ENCODE measurements around the gene SCOC. TPM values are rescaled to one million over a fixed set of nuclear protein-coding genes. Genes with fewer than 3 reads are reported as not detected.

SCOC gene
- polyA plus RNA-seq, 2 of the 4 experiments (the other 2 are of a cell fraction): 50.0 to 71.9 TPM

DNA sequence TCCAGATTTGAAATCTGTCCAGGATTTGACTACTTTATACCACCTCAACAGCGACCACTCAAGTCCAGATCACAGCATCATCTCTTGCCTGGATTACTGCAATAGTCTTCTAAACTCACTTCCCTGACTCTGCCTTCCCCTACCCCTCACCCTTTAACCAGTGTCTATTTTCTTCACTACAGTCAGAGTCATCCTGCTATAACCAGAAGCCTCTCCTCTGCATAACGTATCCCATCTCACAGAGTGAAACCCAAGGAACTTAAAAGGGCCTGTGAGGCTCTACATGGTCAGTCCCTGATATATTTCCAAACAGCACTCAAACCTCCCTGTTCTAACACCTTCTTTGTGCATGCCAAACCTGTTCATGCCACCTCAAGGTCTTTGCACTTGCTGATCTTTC, 40.7 kb upstream of the SCOC start:
- ATAC-seq: no peak
- Histone ChIP-seq H3K4me2 (no peak overlapping the region), H3K4me1 (no peaks in the 10 kb centered on the region), H3K27ac (no peak overlapping the region), H3K4me3 (no peak overlapping the region), H3K9me3 (no peaks in the 10 kb centered on the region)
- CTCF ChIA-PET: interaction anchor here (1.7 kb wide), 1 partner anchor 8 kb away, joined by 7 read pairs; no protein-coding TSS in a partner anchor
- TF ChIP-seq RARB (CRISPR knock-in tag; IDR thresholded peaks at IDR 0.05) (no peak), HOXA7 (CRISPR knock-in tag; IDR thresholded peaks at IDR 0.05) (no peak), KDM5A (IDR thresholded peaks at IDR 0.05) (no peak), JUN (IDR thresholded peaks at IDR 0.05) (no peak), SMC3 (IDR thresholded peaks at IDR 0.05) (no peak), HOXB5 (CRISPR knock-in tag; IDR thresholded peaks at IDR 0.05) (no peak), ZNF302 (CRISPR knock-in tag; IDR thresholded peaks at IDR 0.05) (no peak), CBX2 (IDR thresholded peaks at IDR 0.05; ENCODE audit: borderline replicate concordance, low read depth) (no peak), RCOR1 (IDR thresholded peaks at IDR 0.05; ENCODE audit: low read depth, low read length) (no peak), SREBF2 (IDR thresholded peaks at IDR 0.05) (no peak), ZC3H11A (IDR thresholded peaks at IDR 0.05) (no peak), HOXB13 (CRISPR knock-in tag; IDR thresholded peaks at IDR 0.05; ENCODE audit: low read depth) (no peak), ATOH8 (CRISPR knock-in tag; IDR thresholded peaks at IDR 0.05; ENCODE audit: low read depth) (no peak), USF2 (IDR thresholded peaks at IDR 0.05) (no peak), PHF8 (IDR thresholded peaks at IDR 0.05; ENCODE audit: borderline replicate concordance, low read depth) (no peak), CEBPB (IDR thresholded peaks at IDR 0.05) (no peak)
- TF ChIP-seq, protein P1, sequence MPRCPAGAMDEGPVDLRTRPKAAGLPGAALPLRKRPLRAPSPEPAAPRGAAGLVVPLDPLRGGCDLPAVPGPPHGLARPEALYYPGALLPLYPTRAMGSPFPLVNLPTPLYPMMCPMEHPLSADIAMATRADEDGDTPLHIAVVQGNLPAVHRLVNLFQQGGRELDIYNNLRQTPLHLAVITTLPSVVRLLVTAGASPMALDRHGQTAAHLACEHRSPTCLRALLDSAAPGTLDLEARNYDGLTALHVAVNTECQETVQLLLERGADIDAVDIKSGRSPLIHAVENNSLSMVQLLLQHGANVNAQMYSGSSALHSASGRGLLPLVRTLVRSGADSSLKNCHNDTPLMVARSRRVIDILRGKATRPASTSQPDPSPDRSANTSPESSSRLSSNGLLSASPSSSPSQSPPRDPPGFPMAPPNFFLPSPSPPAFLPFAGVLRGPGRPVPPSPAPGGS (IDR thresholded peaks at IDR 0.05): no peak
- TF ChIP-seq, protein P2, sequence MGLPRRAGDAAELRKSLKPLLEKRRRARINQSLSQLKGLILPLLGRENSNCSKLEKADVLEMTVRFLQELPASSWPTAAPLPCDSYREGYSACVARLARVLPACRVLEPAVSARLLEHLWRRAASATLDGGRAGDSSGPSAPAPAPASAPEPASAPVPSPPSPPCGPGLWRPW (IDR thresholded peaks at IDR 0.05): no peak
- DNase-seq (ENCODE audit: low read depth in 1 of 2, low spot score in 1 of 2): no peak
- no peak for FAIRE-seq
- POLR2A ChIA-PET: no interaction called here
- 89% methylated on average over 2 of the region's 2 CpGs for WGBS (ENCODE audit: missing lambda C conversion rate)

- Histone ChIP-seq H3K9me3 (no peaks in the 10 kb centered on the region), H3K4me2 (no peak overlapping the region), H3K4me1 (no peaks in the 10 kb centered on the region), H3K27ac (no peak overlapping the region), H3K4me3 (no peak overlapping the region)
- ATAC-seq: no peak
- TF ChIP-seq CBX2 (IDR thresholded peaks at IDR 0.05; ENCODE audit: borderline replicate concordance, low read depth) (no peak), BHLHE40 (IDR thresholded peaks at IDR 0.05; ENCODE audit: low read depth, low read length) (no peak), MAZ (IDR thresholded peaks at IDR 0.05; ENCODE audit: borderline replicate concordance, low read depth, low read length) (no peak), MYC (IDR thresholded peaks at IDR 0.05; ENCODE audit: borderline replicate concordance, low read length) (no peak), CEBPB (IDR thresholded peaks at IDR 0.05) (no peak), CHD2 (IDR thresholded peaks at IDR 0.05; ENCODE audit: low read length, partially characterized antibody) (no peak), TFCP2L1 (CRISPR knock-in tag; IDR thresholded peaks at IDR 0.05) (no peak)
- DNase-seq (ENCODE audit: low read depth in 1 of 2, low spot score in 1 of 2): no peak
- no peak for FAIRE-seq
- POLR2A ChIA-PET: no interaction called here
- CTCF ChIA-PET: no interaction called here
Observed at GRCh38 chr4:140333523-140333922, 39.9 kb upstream of the SCOC start.

GRCh38 chr4:140335076-140335475, 38.4 kb upstream of the SCOC start:
- Histone ChIP-seq H3K4me1 (no peaks in the 10 kb centered on the region), H3K4me2 (no peak overlapping the region), H3K4me3 (no peak overlapping the region), H3K9me3 (no peaks in the 10 kb centered on the region), H3K27ac (no peak overlapping the region)
- FAIRE-seq (no peak), ATAC-seq (no peak), DNase-seq (ENCODE audit: low read depth in 1 of 2, low spot score in 1 of 2) (no peak)
- 77% methylated on average over 1 of the region's 1 CpG for whole genome bisulfite sequencing (ENCODE audit: missing lambda C conversion rate)
- no peak for TF ChIP-seq PHF8 (IDR thresholded peaks at IDR 0.05; ENCODE audit: borderline replicate concordance, low read depth)
- CTCF ChIA-PET: no interaction called here
- POLR2A ChIA-PET: interaction anchor here (1.4 kb wide), 1 partner anchor 189 kb away, joined by 3 read pairs; the partner anchor contains the start of gene ELMOD2

Measured in A549 (cell line).